Endothelial cell of umbilical vein (primary cell): ENCODE measurements around the gene TRAPPC6A. TPM values are rescaled to one million over a fixed set of nuclear protein-coding genes. Genes with fewer than 3 reads are reported as not detected.

ENCODE experiments used
- BruUV-seq: library from RNA; stranded (reverse); fragments of 400-500 nt; replicated peaks from 2 replicates; lab custom pipeline; 2021; lab: Mats Ljungman, UMichigan
- CTCF ChIA-PET: fragments of 300-600, 350-600 bp; sonication (Branson Sonifier 250); formaldehyde crosslinking; loops from one replicate; lab custom pipeline; 2021; ENCODE audit warnings: antibody characterized with exemption, inconsistent platforms; lab: Charles Lee
- POLR2A ChIA-PET: fragments of 300-600, 350-600 bp; sonication (Branson Sonifier 250); formaldehyde crosslinking; loops from one replicate; lab custom pipeline; 2021; ENCODE audit warnings: antibody characterized with exemption, inconsistent platforms; lab: Charles Lee
- DNase-seq: peaks from one replicate; pipeline ENCODE4 v3.0.0-alpha.2; 2011; ENCODE audit warnings: low read depth, low spot score
- FAIRE-seq: peaks from 2 replicates; lab custom pipeline; 2011; peaks lifted over from hg19 to GRCh38; lab: Jason Lieb, UNC
- H2AFZ ChIP-seq: 2 replicates; pipeline ENCODE4 v1.6.0; 2012; ENCODE audit warnings: low read depth, low read length, control low read depth, inconsistent platforms
- H3K27ac ChIP-seq: 2 replicates; pipeline ENCODE4 v1.5.1; 2011; ENCODE audit warnings: low read depth, mild to moderate bottlenecking, control low read depth, low read length, moderate library complexity; ENCODE audit not compliant: insufficient read depth
- H3K27me3 ChIP-seq, 2 experiments: 2 replicates each; pipeline versions ENCODE4 v1.6.0 to v1.6.1; 2011; ENCODE audit warnings: low read length in 2 of 2, mixed read lengths in 1 of 2; ENCODE audit not compliant: control insufficient read depth in 2 of 2, insufficient read depth in 2 of 2
- H3K36me3 ChIP-seq, 2 experiments: 2 replicates in 1 of 2; 3 replicates in 1 of 2; pipeline ENCODE4 v1.5.1; 2011; ENCODE audit warnings: low read length in 2 of 2, mild to moderate bottlenecking in 1 of 2, moderate library complexity in 1 of 2; ENCODE audit not compliant: control insufficient read depth in 2 of 2, insufficient read depth in 2 of 2; ENCODE audit errors: extremely low read depth in 1 of 2
- H3K4me1 ChIP-seq: 3 replicates; pipeline ENCODE4 v1.5.1; 2011; ENCODE audit warnings: mild to moderate bottlenecking, low read length; ENCODE audit not compliant: control insufficient read depth, insufficient read depth; ENCODE audit errors: extremely low read depth
- H3K4me2 ChIP-seq: 2 replicates; pipeline ENCODE4 v1.6.1; 2011; ENCODE audit warnings: low read length, control low read depth, mixed read lengths; ENCODE audit not compliant: insufficient read depth
- H3K4me3 ChIP-seq, 3 experiments: fragments of 200-600 bp in 1 of 3; sonication (generic), shearing (Covaris generic) in 1 of 3; replicated peaks in 1 of 3; 2 replicates each; pipeline ENCODE4 v1.5.1; 2011 to 2016; ENCODE audit warnings: control low read depth in 3 of 3, low read length in 3 of 3, mild to moderate bottlenecking in 2 of 3, inconsistent platforms in 1 of 3, low read depth in 1 of 3, moderate library complexity in 1 of 3; ENCODE audit not compliant: insufficient read depth in 1 of 3
- H3K79me2 ChIP-seq: 2 replicates; pipeline ENCODE4 v1.6.0; 2012; ENCODE audit warnings: low read length, inconsistent platforms; ENCODE audit not compliant: control insufficient read depth, insufficient read depth
- H3K9ac ChIP-seq: replicated peaks from 2 replicates; pipeline ENCODE3; 2011; ENCODE audit warnings: low read length, control low read depth; ENCODE audit not compliant: insufficient read depth; ENCODE audit errors: extremely low read depth
- H3K9me1 ChIP-seq: replicated peaks from 3 replicates; pipeline ENCODE4 v1.6.0; 2011; ENCODE audit warnings: mild to moderate bottlenecking, low read length; ENCODE audit not compliant: control insufficient read depth, insufficient read depth; ENCODE audit errors: extremely low read depth
- H3K9me3 ChIP-seq: replicated peaks from 2 replicates; pipeline ENCODE4 v1.5.1; 2012; ENCODE audit warnings: low read length, inconsistent platforms; ENCODE audit not compliant: control insufficient read depth, insufficient read depth
- H4K20me1 ChIP-seq: replicated peaks from 2 replicates; pipeline ENCODE3; 2011; ENCODE audit warnings: mild to moderate bottlenecking, low read length; ENCODE audit not compliant: control insufficient read depth, insufficient read depth; ENCODE audit errors: extremely low read depth
- CTCF ChIP-seq, 2 donors: IDR thresholded peaks; 1 replicate in 1 of 2; 2 replicates in 1 of 2; pipeline ENCODE4 v1.5.1; 2011; ENCODE audit warnings: low read length in 2 of 2, mild to moderate bottlenecking in 2 of 2, moderate library complexity in 2 of 2, control low read depth in 1 of 2, inconsistent platforms in 1 of 2, low read depth in 1 of 2; ENCODE audit not compliant: insufficient read depth in 1 of 2; ENCODE audit errors: extremely low read depth in 1 of 2
- POLR2AphosphoS5 ChIP-seq: IDR thresholded peaks from 2 replicates; pipeline ENCODE4 v1.6.1; 2012; ENCODE audit warnings: low read depth, mild to moderate bottlenecking, control low read depth, low read length, moderate library complexity; ENCODE audit not compliant: insufficient read depth
- dilution Hi-C: fragments of 300-500 bp; cut with MboI; formaldehyde crosslinking; loops from one replicate; pipeline ENCODE4 v1.15.0; 2019; ENCODE audit warnings: low sequenced_read_pairs; ENCODE audit not compliant: extremely low pct_ligation_motif_present
- intact Hi-C: fragments of 100-400 bp; cut with micrococcal nuclease; formaldehyde crosslinking; loops from one replicate; pipeline ENCODE4 v1.10.0; 2022
- polyA plus RNA-seq, 4 experiments: library from polyadenylated mRNA; depleted of rRNA in 3 of 4; stranded (reverse) in 3 of 4; unstranded in 1 of 4; fragments of >200 nt; gene quantifications; 2 replicates each; pipeline versions ENCODE4 v1.2.1 to v1.2.3, GENCODE V29; 2011 to 2012; ENCODE audit warnings: missing spikeins in 1 of 4
- total RNA-seq: library from RNA; stranded (reverse); gene quantifications from 2 replicates; pipeline ENCODE4 v1.2.3, GENCODE V29; 2021

TRAPPC6A gene
- total and polyA plus RNA-seq, 2 donors (not counting 3 experiments of a cell fraction or from before 2014, with no cell fraction given), result 18.1 to 45.4 TPM

GRCh38 chr19:45187421-45188100, 9.5 kb upstream of the TRAPPC6A start:
- Histone ChIP-seq H3K4me3 (no peak overlapping the region), H3K36me3 (no peaks in the 10 kb centered on the region), H3K9me1 (no peaks in the 10 kb centered on the region), H3K9me3 (no peaks in the 10 kb centered on the region), H2AFZ (no peak overlapping the region), H4K20me1 (no peaks in the 10 kb centered on the region), H3K9ac (no peak overlapping the region), H3K79me2 (no peaks in the 10 kb centered on the region), H3K27ac (no peak overlapping the region), H3K4me2 (no peak overlapping the region), H3K4me1 (no peaks in the 10 kb centered on the region), H3K27me3 (no peaks in the 10 kb centered on the region)
- no peak for DNase-seq
- POLR2A ChIA-PET, result no interaction called here
- CTCF ChIA-PET, result interaction anchor here (0.9 to 2.5 kb wide), 5 partner anchors 9 to 128 kb away, joined by 4 to 14 read pairs (median 8); partner anchors contain the start of genes BLOC1S3, NKPD1 and TRAPPC6A
- peak; percentile 53 to 61 for TF ChIP-seq CTCF (IDR thresholded peaks at IDR 0.05; ENCODE audit: extremely low read depth in 1 of 2, insufficient read depth in 1 of 2, low read depth in 1 of 2, low read length in 2 of 2)
- no peak for TF ChIP-seq POLR2AphosphoS5
- BruUV-seq, result no TSS peak
- intact Hi-C loops, result loop anchor here (1.0 to 5.0 kb wide), 2 partner anchors 25 to 150 kb away; no protein-coding TSS in a partner anchor
- dilution Hi-C loops, result no loop called here
- peak; percentile 87 for FAIRE-seq
